Measurements from ENCODE around the gene KHDRBS2. TPM values are rescaled to one million over a fixed set of nuclear protein-coding genes. Genes with fewer than 3 reads are reported as not detected.
A peak's percentile ranks its signal among the peaks of the same experiment; 100 is the strongest.

The KHDRBS2 gene
- total and polyA plus RNA-seq, 2 of the 13 experiments (the other 11 are each of a cell fraction or from before 2014, with no cell fraction given): not detected

- peak; percentile 50 for TF ChIP-seq ZNF687 (CRISPR knock-in tag; IDR thresholded peaks at IDR 0.05)
- TF ChIP-seq MTA1 (CRISPR knock-in tag; IDR thresholded peaks at IDR 0.05; ENCODE audit: borderline replicate concordance): no peak
- no peak for TF ChIP-seq TBX2 (CRISPR knock-in tag; IDR thresholded peaks at IDR 0.05; ENCODE audit: borderline replicate concordance)
- no peak for TF ChIP-seq ZC3H13 (CRISPR knock-in tag; IDR thresholded peaks at IDR 0.05)
- TF ChIP-seq, protein P1, sequence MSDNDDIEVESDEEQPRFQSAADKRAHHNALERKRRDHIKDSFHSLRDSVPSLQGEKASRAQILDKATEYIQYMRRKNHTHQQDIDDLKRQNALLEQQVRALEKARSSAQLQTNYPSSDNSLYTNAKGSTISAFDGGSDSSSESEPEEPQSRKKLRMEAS (IDR thresholded peaks at IDR 0.05): peak; percentile 50; the same call in 1 of the 2 replicates
- no peak for TF ChIP-seq MATR3 (CRISPR knock-in tag; IDR thresholded peaks at IDR 0.05)
- no peak for TF ChIP-seq SRSF1 (optimal IDR thresholded peaks at IDR 0.05; ENCODE audit: low read depth, low read length)
- TF ChIP-seq MED8 (CRISPR knock-in tag; IDR thresholded peaks at IDR 0.05; ENCODE audit: insufficient replicate concordance): no peak
- TF ChIP-seq CEBPB (IDR thresholded peaks at IDR 0.05; ENCODE audit: borderline replicate concordance, low read depth, low read length): no peak
- TF ChIP-seq ZFX (CRISPR knock-in tag; IDR thresholded peaks at IDR 0.05; ENCODE audit: low read depth): no peak
- peak; percentile 40; the same call in 1 of the 2 replicates for TF ChIP-seq ZFP91 (CRISPR knock-in tag; IDR thresholded peaks at IDR 0.05; ENCODE audit: borderline replicate concordance)
- TF ChIP-seq KDM2A (CRISPR knock-in tag; IDR thresholded peaks at IDR 0.05; ENCODE audit: borderline replicate concordance, low read depth): no peak
- TF ChIP-seq PCBP1 (IDR thresholded peaks at IDR 0.05; ENCODE audit: borderline replicate concordance, low read depth, low read length): no peak
- no peak for TF ChIP-seq PPARG (CRISPR knock-in tag; conservative IDR thresholded peaks at IDR 0.05)
- 0 out of 2 replicates have a peak, but pooled peaks have one; percentile 27 for TF ChIP-seq MTF2 (CRISPR knock-in tag; IDR thresholded peaks at IDR 0.05; ENCODE audit: borderline replicate concordance)
- TF ChIP-seq ONECUT2 (CRISPR knock-in tag; IDR thresholded peaks at IDR 0.05): no peak
- TF ChIP-seq ZSCAN21 (CRISPR knock-in tag; IDR thresholded peaks at IDR 0.05; ENCODE audit: borderline replicate concordance): no peak
- no peak for TF ChIP-seq GABPA (IDR thresholded peaks at IDR 0.05; ENCODE audit: low read depth, low read length)
- TF ChIP-seq GABPA (CRISPR knock-in tag; IDR thresholded peaks at IDR 0.05; ENCODE audit: low read depth): no peak
- TF ChIP-seq ZNF556 (CRISPR knock-in tag; IDR thresholded peaks at IDR 0.05; ENCODE audit: borderline replicate concordance): no peak
- no peak for TF ChIP-seq ZNF225 (CRISPR knock-in tag; IDR thresholded peaks at IDR 0.05)
- TF ChIP-seq NFRKB (IDR thresholded peaks at IDR 0.05): no peak
- TF ChIP-seq GABPB1 (CRISPR knock-in tag; IDR thresholded peaks at IDR 0.05): peak; percentile 50; the same call in 1 of the 2 replicates
- no peak for TF ChIP-seq ZFP82 (CRISPR knock-in tag; IDR thresholded peaks at IDR 0.05; ENCODE audit: borderline replicate concordance)
- peak; percentile 84 for TF ChIP-seq SP2 (CRISPR knock-in tag; IDR thresholded peaks at IDR 0.05)
Measured at GRCh38 chr6:62285612-62286469, at the start of gene KHDRBS2 (continued).

All from HepG2 (cell line).